KMS-11 (cell line): ENCODE data around the gene FAM227A.

Experiments used
- H2AFZ ChIP-seq: fragments of 200-600 bp; sonication (generic); 2 replicates; pipeline ENCODE4 v1.6.1; 2016; ENCODE audit warnings: antibody characterized with exemption, mixed run types, low read depth
- H3K27ac ChIP-seq: fragments of 200-600 bp; sonication (generic); 2 replicates; pipeline ENCODE4 v1.6.1; 2016; ENCODE audit warnings: mild to moderate bottlenecking, mixed run types
- H3K27me3 ChIP-seq: fragments of 200-600 bp; sonication (generic); 2 replicates; pipeline ENCODE4 v1.6.1; 2017; ENCODE audit warnings: mild to moderate bottlenecking, low read depth, mixed run types, moderate library complexity; ENCODE audit not compliant: insufficient read depth
- H3K36me3 ChIP-seq: fragments of 200-600 bp; sonication (generic); 2 replicates; pipeline ENCODE4 v1.6.1; 2017; ENCODE audit warnings: mild to moderate bottlenecking, mixed run types; ENCODE audit not compliant: insufficient read depth
- H3K4me1 ChIP-seq: fragments of 200-600 bp; sonication (generic); 2 replicates; pipeline ENCODE4 v1.6.1; 2016; ENCODE audit warnings: mild to moderate bottlenecking, low read depth, mixed run types; ENCODE audit not compliant: poor library complexity, severe bottlenecking
- H3K4me2 ChIP-seq: fragments of 200-600 bp; sonication (generic); 2 replicates; pipeline ENCODE4 v1.7.0; 2016; ENCODE audit warnings: mild to moderate bottlenecking, mixed run types
- H3K4me3 ChIP-seq: fragments of 200-600 bp; sonication (generic); IDR thresholded peaks from 2 replicates; pipeline ENCODE4 v1.6.1; 2017; ENCODE audit warnings: low read depth, low read length, mixed read lengths; ENCODE audit not compliant: insufficient read depth
- H3K79me2 ChIP-seq: fragments of 200-600 bp; sonication (generic); 2 replicates; pipeline ENCODE4 v1.6.1; 2016; ENCODE audit warnings: low read depth, mixed run types; ENCODE audit not compliant: insufficient read depth
- H3K9ac ChIP-seq: fragments of 200-600 bp; sonication (generic); 2 replicates; pipeline ENCODE4 v1.6.1; 2016; ENCODE audit warnings: mild to moderate bottlenecking, mixed run types
- H4K20me1 ChIP-seq: fragments of 200-600 bp; sonication (generic); 2 replicates; pipeline ENCODE4 v1.6.1; 2016; ENCODE audit warnings: mild to moderate bottlenecking, mixed run types; ENCODE audit not compliant: insufficient read depth
- CTCF ChIP-seq: fragments of 200-600 bp; sonication (generic); conservative IDR thresholded peaks from 2 replicates; pipeline ENCODE4 v1.6.1; 2017; ENCODE audit warnings: low read depth, mild to moderate bottlenecking, antibody characterized with exemption, low read length, moderate library complexity, mixed read lengths

The FAM227A gene

GRCh38 chr22:38694049-38694448, 37.9 kb upstream of the FAM227A start:
- H3K4me2 ChIP-seq, result no peak overlapping the region
- no peak overlapping the region for H3K4me3 ChIP-seq
- H3K27me3 ChIP-seq, result no peaks in the 10 kb centered on the region
- TF ChIP-seq CTCF, result no peak
- H4K20me1 ChIP-seq, result no peaks in the 10 kb centered on the region
- H3K4me1 ChIP-seq, result peaks cover 25% of the 10 kb centered on the region
- H3K27ac ChIP-seq, result no peak overlapping the region
- H3K79me2 ChIP-seq, result peaks cover 26% of the 10 kb centered on the region; the same call in 1 of the 2 replicates
- no peak overlapping the region for H3K9ac ChIP-seq
- no peak overlapping the region for H2AFZ ChIP-seq
- H3K36me3 ChIP-seq, result no peaks in the 10 kb centered on the region

GRCh38 chr22:38689651-38690050, 33.5 kb upstream of the FAM227A start:
- Histone ChIP-seq H3K4me1 (no peaks in the 10 kb centered on the region), H3K27ac (no peak overlapping the region), H3K27me3 (no peaks in the 10 kb centered on the region), H3K9ac (no peak overlapping the region), H4K20me1 (no peaks in the 10 kb centered on the region), H3K4me3 (no peak overlapping the region), H3K36me3 (no peaks in the 10 kb centered on the region; the same call in 1 of the 2 replicates), H3K79me2 (no peaks in the 10 kb centered on the region; the same call in 1 of the 2 replicates), H2AFZ (no peak overlapping the region), H3K4me2 (no peak overlapping the region)
- no peak for TF ChIP-seq CTCF

GRCh38 chr22:38685761-38686160, 29.6 kb upstream of the FAM227A start:
- Histone ChIP-seq H3K9ac (no peak overlapping the region), H3K79me2 (peaks cover 9% of the 10 kb centered on the region), H3K27me3 (no peaks in the 10 kb centered on the region), H3K36me3 (peaks cover 4% of the 10 kb centered on the region; the same call in 1 of the 2 replicates), H3K4me3 (no peak overlapping the region), H2AFZ (no peak overlapping the region), H4K20me1 (no peaks in the 10 kb centered on the region), H3K4me2 (no peak overlapping the region), H3K27ac (no peak overlapping the region), H3K4me1 (peaks cover 4% of the 10 kb centered on the region)
- no peak for TF ChIP-seq CTCF

- Histone ChIP-seq H3K27ac (no peak overlapping the region), H3K4me3 (no peak overlapping the region), H2AFZ (no peak overlapping the region), H3K27me3 (no peaks in the 10 kb centered on the region), H3K4me1 (peaks cover 4% of the 10 kb centered on the region), H4K20me1 (no peaks in the 10 kb centered on the region), H3K36me3 (peaks cover 4% of the 10 kb centered on the region; the same call in 1 of the 2 replicates), H3K79me2 (peaks cover 9% of the 10 kb centered on the region), H3K9ac (no peak overlapping the region), H3K4me2 (no peak overlapping the region)
- TF ChIP-seq CTCF, result no peak
These were observed 28.7 kb upstream of the FAM227A start for GRCh38 chr22:38684895-38685294.
